GM12865 (cell line): Measurements from ENCODE around the gene TBC1D14.

Experiments
- DNase-seq: peaks from one replicate; pipeline ENCODE4 v3.0.0; 2010; ENCODE audit warnings: low read depth
- H3K4me3 ChIP-seq: 2 replicates; pipeline ENCODE4 v1.5.1; 2011; ENCODE audit warnings: mild to moderate bottlenecking, low read depth, low read length, control low read depth
- CTCF ChIP-seq: IDR thresholded peaks from 2 replicates; pipeline ENCODE4 v1.5.1; 2011; ENCODE audit warnings: low read length, control low read depth, low read depth, inconsistent platforms; ENCODE audit not compliant: insufficient read depth; ENCODE audit errors: missing control alignments

The TBC1D14 gene

GRCh38 chr4:6916069-6916586 lies 6.5 kb downstream of the TBC1D14 start:
- no peak overlapping the region for H3K4me3 ChIP-seq
- DNase-seq, result no peak
- TF ChIP-seq CTCF, result no peak

- no peak overlapping the region for H3K4me3 ChIP-seq
- DNase-seq, result peak; percentile 53
- no peak for TF ChIP-seq CTCF
These were observed 7.2 kb downstream of the TBC1D14 start for GRCh38 chr4:6916587-6917460.

GRCh38 chr4:6917461-6918271 lies 8.0 kb downstream of the TBC1D14 start:
- TF ChIP-seq CTCF, result peak; percentile 60
- DNase-seq, result peak; percentile 82
- no peak overlapping the region for H3K4me3 ChIP-seq

GRCh38 chr4:6918338-6918737 lies 8.7 kb downstream of the TBC1D14 start:
- no peak for DNase-seq
- TF ChIP-seq CTCF, result no peak
- no peak overlapping the region for H3K4me3 ChIP-seq

GRCh38 chr4:6920171-6920570 lies 10.5 kb downstream of the TBC1D14 start:
- no peak for DNase-seq
- TF ChIP-seq CTCF, result no peak

GRCh38 chr4:6923507-6923906 lies 13.9 kb downstream of the TBC1D14 start:
- DNase-seq, result no peak
- no peak for TF ChIP-seq CTCF
- H3K4me3 ChIP-seq, result no peak overlapping the region

More at GRCh38 chr4:6920171-6920570, 10.5 kb downstream of the TBC1D14 start:
- no peak overlapping the region for H3K4me3 ChIP-seq
